ENCODE measurements around the gene ASAP3. TPM values are rescaled to one million over a fixed set of nuclear protein-coding genes. Genes with fewer than 3 reads are reported as not detected.
"Not testable (repeated sequence)": the region's sequence is repeated elsewhere in the genome, so short reads cannot be mapped to it uniquely, and the experiment has no call there.

Gene ASAP3
- total RNA-seq, 1 donor from 2014 or later, result 33.5 TPM

DNA sequence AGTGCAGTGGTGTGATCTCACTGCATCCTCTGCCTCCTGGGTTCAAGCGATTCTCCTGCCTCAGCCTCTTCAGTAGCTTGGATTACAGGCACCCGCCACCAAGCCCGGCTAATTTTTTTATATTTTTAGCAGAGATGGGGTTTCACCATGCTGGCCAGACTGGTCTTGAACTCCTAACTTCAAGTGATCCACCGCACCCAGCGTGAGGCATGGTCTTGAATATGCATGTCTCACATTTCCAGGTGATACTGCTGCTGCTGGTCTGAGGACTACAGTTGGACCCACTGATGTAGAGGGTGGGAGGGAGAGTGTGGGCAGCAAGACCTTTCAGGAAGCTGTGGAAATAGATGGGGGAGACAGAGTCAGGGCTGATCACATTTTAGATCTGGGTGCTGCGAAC lies 21.9 kb upstream of the ASAP3 start:
- Mint-ChIP-seq H3K9me3 (ENCODE audit: unreplicated experiment) (no peaks in the 10 kb centered on the region), H3K36me3 (ENCODE audit: low read depth, unreplicated experiment) (no peaks in the 10 kb centered on the region), H3K4me1 (ENCODE audit: low read depth, unreplicated experiment) (no peaks in the 10 kb centered on the region), H3K27ac (ENCODE audit: unreplicated experiment) (no peak overlapping the region), H3K4me3 (ENCODE audit: unreplicated experiment) (no peak overlapping the region), H3K27me3 (ENCODE audit: low read depth, unreplicated experiment) (peaks cover 28% of the 10 kb centered on the region)
- Histone ChIP-seq H3K9me3 (ENCODE audit: insufficient read depth, low read depth, low read length) (no peaks in the 10 kb centered on the region), H3K36me3 (ENCODE audit: insufficient read depth, low read length) (no peaks in the 10 kb centered on the region), H3K4me3 (ENCODE audit: insufficient read depth, low read depth, low read length) (no peak overlapping the region), H2AFZ (ENCODE audit: low read depth, low read length) (no peak overlapping the region), H3K4me1 (ENCODE audit: insufficient read depth, low read length) (no peaks in the 10 kb centered on the region), H4K20me1 (ENCODE audit: insufficient read depth, low read length) (no peaks in the 10 kb centered on the region), H3K79me2 (ENCODE audit: insufficient read depth, low read length) (no peaks in the 10 kb centered on the region), H3K4me2 (ENCODE audit: low read length) (no peak overlapping the region), H3K27ac (ENCODE audit: low read depth, low read length) (no peak overlapping the region), H3K9ac (ENCODE audit: low read length) (no peak overlapping the region), H3K27me3 (ENCODE audit: insufficient read depth, low read length) (no peaks in the 10 kb centered on the region)
- FAIRE-seq, result no peak
- TF ChIP-seq, protein P1, sequence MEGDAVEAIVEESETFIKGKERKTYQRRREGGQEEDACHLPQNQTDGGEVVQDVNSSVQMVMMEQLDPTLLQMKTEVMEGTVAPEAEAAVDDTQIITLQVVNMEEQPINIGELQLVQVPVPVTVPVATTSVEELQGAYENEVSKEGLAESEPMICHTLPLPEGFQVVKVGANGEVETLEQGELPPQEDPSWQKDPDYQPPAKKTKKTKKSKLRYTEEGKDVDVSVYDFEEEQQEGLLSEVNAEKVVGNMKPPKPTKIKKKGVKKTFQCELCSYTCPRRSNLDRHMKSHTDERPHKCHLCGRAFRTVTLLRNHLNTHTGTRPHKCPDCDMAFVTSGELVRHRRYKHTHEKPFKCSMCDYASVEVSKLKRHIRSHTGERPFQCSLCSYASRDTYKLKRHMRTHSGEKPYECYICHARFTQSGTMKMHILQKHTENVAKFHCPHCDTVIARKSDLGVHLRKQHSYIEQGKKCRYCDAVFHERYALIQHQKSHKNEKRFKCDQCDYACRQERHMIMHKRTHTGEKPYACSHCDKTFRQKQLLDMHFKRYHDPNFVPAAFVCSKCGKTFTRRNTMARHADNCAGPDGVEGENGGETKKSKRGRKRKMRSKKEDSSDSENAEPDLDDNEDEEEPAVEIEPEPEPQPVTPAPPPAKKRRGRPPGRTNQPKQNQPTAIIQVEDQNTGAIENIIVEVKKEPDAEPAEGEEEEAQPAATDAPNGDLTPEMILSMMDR (IDR thresholded peaks at IDR 0.05; ENCODE audit: insufficient read depth, low read depth, low read length), result no peak
- no peak for TF ChIP-seq EZH2 (IDR thresholded peaks at IDR 0.05; ENCODE audit: insufficient read depth, low read length)
- DNase-seq (ENCODE audit: low read depth), result no peak

DNA sequence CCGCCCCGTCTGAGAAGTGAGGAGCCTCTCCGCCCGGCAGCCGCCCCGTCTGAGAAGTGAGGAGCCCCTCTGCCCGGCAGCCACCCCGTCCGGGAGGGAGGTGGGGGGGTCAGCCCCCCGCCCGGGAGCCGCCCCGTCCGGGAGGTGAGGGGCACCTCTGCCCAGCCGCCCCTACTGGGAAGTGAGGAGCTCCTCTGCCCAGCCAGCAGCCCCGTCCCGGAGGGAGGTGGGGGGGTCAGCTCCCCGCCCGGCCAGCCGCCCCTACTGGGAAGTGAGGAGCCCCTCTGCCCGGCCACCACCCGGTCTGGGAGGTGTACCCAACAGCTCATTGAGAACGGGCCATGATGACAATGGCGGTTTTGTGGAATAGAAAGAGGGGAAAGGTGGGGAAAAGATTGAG lies 20.2 kb upstream of the ASAP3 start:
- H3K36me3 ChIP-seq (ENCODE audit: insufficient read depth, low read length); H3K27ac ChIP-seq (ENCODE audit: low read depth, low read length); H3K36me3 Mint-ChIP-seq (ENCODE audit: low read depth, unreplicated experiment); H3K4me1 ChIP-seq (ENCODE audit: insufficient read depth, low read length); H3K27me3 ChIP-seq (ENCODE audit: insufficient read depth, low read length); H3K4me3 ChIP-seq (ENCODE audit: insufficient read depth, low read depth, low read length); DNase-seq (ENCODE audit: low read depth); H3K4me3 Mint-ChIP-seq (ENCODE audit: unreplicated experiment); H3K9me3 Mint-ChIP-seq (ENCODE audit: unreplicated experiment); H3K4me2 ChIP-seq (ENCODE audit: low read length); H3K9ac ChIP-seq (ENCODE audit: low read length); FAIRE-seq; H3K79me2 ChIP-seq (ENCODE audit: insufficient read depth, low read length); H2AFZ ChIP-seq (ENCODE audit: low read depth, low read length); H3K27ac Mint-ChIP-seq (ENCODE audit: unreplicated experiment); H3K4me1 Mint-ChIP-seq (ENCODE audit: low read depth, unreplicated experiment); H4K20me1 ChIP-seq (ENCODE audit: insufficient read depth, low read length); H3K9me3 ChIP-seq (ENCODE audit: insufficient read depth, low read depth, low read length): not testable (repeated sequence)
- peaks cover 27% of the 10 kb centered on the region for H3K27me3 Mint-ChIP-seq (ENCODE audit: low read depth, unreplicated experiment)

DNA sequence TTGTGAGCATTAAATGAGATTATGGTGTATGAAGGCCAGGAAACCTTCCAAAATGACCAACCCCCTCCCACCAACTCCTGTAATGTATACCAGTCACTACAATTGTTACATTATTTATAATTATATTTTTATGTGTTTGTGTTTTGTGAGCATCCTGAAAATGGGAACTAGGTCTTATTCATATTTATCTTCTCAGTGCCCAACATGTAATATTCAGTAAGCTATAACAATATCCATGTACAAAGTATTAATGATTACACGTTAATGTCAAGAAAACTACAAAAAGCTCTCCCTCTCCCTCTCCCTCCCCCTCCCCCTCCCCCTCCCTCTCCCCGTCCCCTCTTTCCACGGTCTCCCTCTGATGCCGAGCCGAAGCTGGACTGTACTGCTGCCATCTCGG lies 19.0 kb upstream of the ASAP3 start:
- no peaks in the 10 kb centered on the region for H3K4me1 Mint-ChIP-seq (ENCODE audit: low read depth, unreplicated experiment)
- peaks cover 20% of the 10 kb centered on the region for H3K27me3 Mint-ChIP-seq (ENCODE audit: low read depth, unreplicated experiment)

More for the DNA sequence above, 19.0 kb upstream of the ASAP3 start:
- Histone ChIP-seq H3K9me3 (ENCODE audit: insufficient read depth, low read depth, low read length) (no peaks in the 10 kb centered on the region), H2AFZ (ENCODE audit: low read depth, low read length) (no peak overlapping the region), H3K27ac (ENCODE audit: low read depth, low read length) (no peak overlapping the region), H3K4me2 (ENCODE audit: low read length) (no peak overlapping the region), H3K4me1 (ENCODE audit: insufficient read depth, low read length) (no peaks in the 10 kb centered on the region), H4K20me1 (ENCODE audit: insufficient read depth, low read length) (no peaks in the 10 kb centered on the region), H3K4me3 (ENCODE audit: insufficient read depth, low read depth, low read length) (no peak overlapping the region), H3K36me3 (ENCODE audit: insufficient read depth, low read length) (no peaks in the 10 kb centered on the region), H3K79me2 (ENCODE audit: insufficient read depth, low read length) (no peaks in the 10 kb centered on the region), H3K27me3 (ENCODE audit: insufficient read depth, low read length) (peaks cover 3% of the 10 kb centered on the region), H3K9ac (ENCODE audit: low read length) (no peak overlapping the region)
- H3K9me3 Mint-ChIP-seq (ENCODE audit: unreplicated experiment), result no peaks in the 10 kb centered on the region
- H3K4me3 Mint-ChIP-seq (ENCODE audit: unreplicated experiment), result no peak overlapping the region
- DNase-seq (ENCODE audit: low read depth), result no peak
- FAIRE-seq, result no peak
- no peaks in the 10 kb centered on the region for H3K36me3 Mint-ChIP-seq (ENCODE audit: low read depth, unreplicated experiment)
- TF ChIP-seq, protein P1 (IDR thresholded peaks at IDR 0.05; ENCODE audit: insufficient read depth, low read depth, low read length), result no peak
- TF ChIP-seq EZH2 (IDR thresholded peaks at IDR 0.05; ENCODE audit: insufficient read depth, low read length), result no peak
- no peak overlapping the region for H3K27ac Mint-ChIP-seq (ENCODE audit: unreplicated experiment)
